ENCODE results near the gene SLC2A8. TPM values are rescaled to one million over a fixed set of nuclear protein-coding genes. Genes with fewer than 3 reads are reported as not detected.

SLC2A8 gene
- total RNA-seq, 1 donor from 2014 or later, result 14.1 TPM

DNA sequence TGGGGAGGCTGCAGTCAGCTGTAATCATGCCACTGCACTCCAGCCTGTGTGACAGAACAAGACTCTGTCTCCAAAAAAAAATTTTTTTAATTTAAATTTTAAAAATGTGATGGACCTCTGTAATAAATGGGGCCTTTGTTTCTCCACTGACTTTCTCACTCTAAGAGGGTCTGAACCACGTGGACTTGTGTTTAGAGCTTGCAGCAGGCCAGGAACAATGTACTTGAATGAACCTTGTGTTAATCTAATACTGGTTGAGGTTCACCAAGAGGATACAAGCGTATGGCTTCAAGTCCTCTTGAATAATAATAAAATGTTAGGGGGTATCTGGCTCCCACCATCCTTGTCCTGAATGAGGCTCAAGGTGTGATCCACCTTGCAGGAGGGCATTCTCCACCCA is 14.4 kb upstream of the SLC2A8 start:
- Mint-ChIP-seq H3K36me3 (ENCODE audit: low read depth) (peaks cover 2% of the 10 kb centered on the region), H3K27me3 (ENCODE audit: low read depth) (peaks cover 14% of the 10 kb centered on the region), H3K4me1 (ENCODE audit: low read depth) (no peaks in the 10 kb centered on the region), H3K27ac (ENCODE audit: unreplicated experiment) (no peak overlapping the region), H3K4me3 (ENCODE audit: unreplicated experiment) (no peak overlapping the region), H3K9me3 (ENCODE audit: low read depth) (peaks cover 3% of the 10 kb centered on the region)
- no peak for TF ChIP-seq CTCF (IDR thresholded peaks at IDR 0.05)
- DNase-seq (ENCODE audit: low spot score), result no peak

- Mint-ChIP-seq H3K36me3 (ENCODE audit: low read depth) (peaks cover 2% of the 10 kb centered on the region), H3K27me3 (ENCODE audit: low read depth) (peaks cover 14% of the 10 kb centered on the region), H3K27ac (ENCODE audit: unreplicated experiment) (no peak overlapping the region), H3K9me3 (ENCODE audit: low read depth) (peaks cover 3% of the 10 kb centered on the region), H3K4me3 (ENCODE audit: unreplicated experiment) (no peak overlapping the region), H3K4me1 (ENCODE audit: low read depth) (peaks cover 14% of the 10 kb centered on the region)
- DNase-seq (ENCODE audit: low spot score), result no peak
- no peak for TF ChIP-seq CTCF (IDR thresholded peaks at IDR 0.05)
Observed at GRCh38 chr9:127384016-127384730, 12.8 kb upstream of the SLC2A8 start.

- Mint-ChIP-seq H3K4me3 (ENCODE audit: unreplicated experiment) (no peak overlapping the region), H3K9me3 (ENCODE audit: low read depth) (peaks cover 3% of the 10 kb centered on the region), H3K27me3 (ENCODE audit: low read depth) (peaks cover 14% of the 10 kb centered on the region), H3K27ac (ENCODE audit: unreplicated experiment) (no peak overlapping the region), H3K36me3 (ENCODE audit: low read depth) (peaks cover 2% of the 10 kb centered on the region), H3K4me1 (ENCODE audit: low read depth) (peaks cover 18% of the 10 kb centered on the region)
- no peak for DNase-seq (ENCODE audit: low spot score)
- TF ChIP-seq CTCF (IDR thresholded peaks at IDR 0.05), result no peak
Observed at GRCh38 chr9:127384901-127385300, 12.1 kb upstream of the SLC2A8 start.

DNA sequence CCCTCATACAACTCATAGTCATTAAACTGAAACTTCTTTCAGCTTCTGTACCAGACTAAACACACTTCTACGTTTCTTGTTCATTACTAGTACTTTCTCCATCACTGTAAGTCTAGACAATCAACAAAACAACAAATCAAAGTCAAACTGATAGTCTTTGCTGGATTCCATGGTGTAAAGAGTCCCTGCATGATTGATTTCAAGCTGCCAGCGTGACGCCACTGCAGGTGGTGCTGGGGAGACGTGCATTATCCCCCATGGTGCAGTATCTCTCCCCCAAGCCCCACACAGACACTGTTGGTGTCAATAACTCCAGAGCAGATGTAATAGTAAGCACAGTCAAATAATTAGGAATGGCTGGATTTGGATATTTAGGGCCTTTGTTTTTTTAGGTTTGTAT is 10.7 kb upstream of the SLC2A8 start:
- Mint-ChIP-seq H3K4me1 (ENCODE audit: low read depth) (peaks cover 18% of the 10 kb centered on the region), H3K36me3 (ENCODE audit: low read depth) (peaks cover 4% of the 10 kb centered on the region), H3K27ac (ENCODE audit: unreplicated experiment) (no peak overlapping the region), H3K4me3 (ENCODE audit: unreplicated experiment) (no peak overlapping the region), H3K27me3 (ENCODE audit: low read depth) (peaks cover 14% of the 10 kb centered on the region), H3K9me3 (ENCODE audit: low read depth) (no peaks in the 10 kb centered on the region)
- TF ChIP-seq CTCF (IDR thresholded peaks at IDR 0.05), result no peak
- DNase-seq (ENCODE audit: low spot score), result no peak

GRCh38 chr9:127386981-127387380 is 10.0 kb upstream of the SLC2A8 start:
- no peak for DNase-seq (ENCODE audit: low spot score)
- Mint-ChIP-seq H3K36me3 (ENCODE audit: low read depth) (peaks cover 4% of the 10 kb centered on the region), H3K4me3 (ENCODE audit: unreplicated experiment) (no peak overlapping the region), H3K27ac (ENCODE audit: unreplicated experiment) (no peak overlapping the region), H3K4me1 (ENCODE audit: low read depth) (peaks cover 18% of the 10 kb centered on the region), H3K27me3 (ENCODE audit: low read depth) (peaks cover 14% of the 10 kb centered on the region), H3K9me3 (ENCODE audit: low read depth) (no peaks in the 10 kb centered on the region)
- no peak for TF ChIP-seq CTCF (IDR thresholded peaks at IDR 0.05)
